NCI-H2196 treated with DMSO at 0.1 percent for 48 hours (cell line): Measurements from ENCODE around the gene ABLIM2.

Experiments
- DNase-seq: peaks from one replicate; lab custom pipeline; 2025; ENCODE audit not compliant: unreplicated experiment; lab: John Stamatoyannopoulos, UW

Gene ABLIM2

GRCh38 chr4:8176547-8177399 lies 18.2 kb upstream of the ABLIM2 start:
- peak; percentile 60 for DNase-seq

- DNase-seq: no peak
Observed at GRCh38 chr4:8175686-8176085, 17.1 kb upstream of the ABLIM2 start.

- no peak for DNase-seq
Observed at GRCh38 chr4:8174970-8175369, 16.4 kb upstream of the ABLIM2 start.

- DNase-seq: no peak
Observed at GRCh38 chr4:8173492-8174242, 15.1 kb upstream of the ABLIM2 start.

GRCh38 chr4:8171984-8172924 lies 13.6 kb upstream of the ABLIM2 start:
- DNase-seq: no peak

- DNase-seq: no peak
Observed at GRCh38 chr4:8171266-8171665, 12.7 kb upstream of the ABLIM2 start.

- DNase-seq: no peak
Observed at GRCh38 chr4:8170341-8170740, 11.7 kb upstream of the ABLIM2 start.

- no peak for DNase-seq
Observed at GRCh38 chr4:8169763-8170162, 11.2 kb upstream of the ABLIM2 start.

- DNase-seq: no peak
Observed at GRCh38 chr4:8168832-8169598, 10.4 kb upstream of the ABLIM2 start.

GRCh38 chr4:8168232-8168631 lies 9.6 kb upstream of the ABLIM2 start:
- no peak for DNase-seq

GRCh38 chr4:8167815-8168214 lies 9.2 kb upstream of the ABLIM2 start:
- no peak for DNase-seq

- no peak for DNase-seq
Observed at GRCh38 chr4:8167291-8167690, 8.7 kb upstream of the ABLIM2 start.

GRCh38 chr4:8165374-8165896 lies 6.8 kb upstream of the ABLIM2 start:
- no peak for DNase-seq

- no peak for DNase-seq
Observed at GRCh38 chr4:8164687-8165086, 6.1 kb upstream of the ABLIM2 start.

- DNase-seq: no peak
Observed at GRCh38 chr4:8164194-8164565, 5.6 kb upstream of the ABLIM2 start.

GRCh38 chr4:8163436-8164193 lies 5.0 kb upstream of the ABLIM2 start:
- no peak for DNase-seq

- no peak for DNase-seq
Observed at GRCh38 chr4:8163026-8163425, 4.4 kb upstream of the ABLIM2 start.

- no peak for DNase-seq
Observed at GRCh38 chr4:8162625-8163024, 4.0 kb upstream of the ABLIM2 start.

GRCh38 chr4:8160572-8160971 lies 2.0 kb upstream of the ABLIM2 start:
- no peak for DNase-seq

- no peak for DNase-seq
Observed at GRCh38 chr4:8160233-8160560, 1.6 kb upstream of the ABLIM2 start.
